K562 (cell line): ENCODE data around the gene SRBD1.

ENCODE experiments used
- CHD2 ChIP-seq: IDR thresholded peaks from 2 replicates; pipeline ENCODE4 v1.6.1; 2011; ENCODE audit warnings: low read depth, low read length
- CTCF ChIP-seq, 3 experiments: IDR thresholded peaks in 2 of 3; conservative IDR thresholded peaks in 1 of 3; 2 replicates each; pipeline ENCODE4 v1.5.1; 2011 to 2012; ENCODE audit warnings: low read length in 3 of 3, mild to moderate bottlenecking in 3 of 3, control low read depth in 2 of 3, improper control_type of control experiment in 1 of 3, inconsistent platforms in 1 of 3, low read depth in 1 of 3, mixed read lengths in 1 of 3, moderate library complexity in 1 of 3; ENCODE audit not compliant: insufficient read depth in 2 of 3
- EZH2 ChIP-seq: IDR thresholded peaks from 2 replicates; pipeline ENCODE4 v1.6.1; 2012; ENCODE audit warnings: low read depth, mild to moderate bottlenecking, inconsistent platforms, low read length, borderline replicate concordance
- KDM1A ChIP-seq, 2 experiments: fragments of 450-650 bp; IDR thresholded peaks; 2 replicates each; pipeline ENCODE4 v1.6.1; 2016; ENCODE audit warnings: mild to moderate bottlenecking in 2 of 2
- NR3C1 ChIP-seq: sonication (generic); formaldehyde crosslinking; IDR thresholded peaks from 2 replicates; pipeline ENCODE4 v1.8.1; 2022; ENCODE audit warnings: missing genetic modification reagents
- SMARCC2 ChIP-seq: fragments of 450-650 bp; IDR thresholded peaks from 2 replicates; pipeline ENCODE4 v1.6.1; 2017; ENCODE audit warnings: antibody characterized with exemption, moderate library complexity, mild to moderate bottlenecking, low read depth
- SRSF9 ChIP-seq: fragments of 200-400 bp; formaldehyde crosslinking; IDR thresholded peaks from 2 replicates; pipeline ENCODE4 v1.6.1; 2017; ENCODE audit warnings: low read depth, low read length, borderline replicate concordance
- TAF1 ChIP-seq: IDR thresholded peaks from 2 replicates; pipeline ENCODE4 v1.6.1; 2011; ENCODE audit warnings: mild to moderate bottlenecking, low read length, moderate library complexity; ENCODE audit not compliant: insufficient read depth, control insufficient read depth, severe bottlenecking; ENCODE audit errors: extremely low read depth
- ZBTB40 ChIP-seq, 2 experiments: fragments of 450-650 bp in 1 of 2; sonication (generic) in 1 of 2; formaldehyde crosslinking in 1 of 2; IDR thresholded peaks; 2 replicates each; pipeline versions ENCODE4 v1.7.1 to v1.9.0; 2016 to 2022; ENCODE audit warnings: inconsistent platforms in 1 of 2, mild to moderate bottlenecking in 1 of 2, missing genetic modification reagents in 1 of 2
- ZNF311 ChIP-seq: fragments of 250-450 bp; sonication (Bioruptor Pico); IDR thresholded peaks from 2 replicates; pipeline ENCODE4 v1.4.0; 2020; ENCODE audit warnings: mild to moderate bottlenecking, moderate library complexity
- TF ChIP-seq, protein P1 (sequence below): sonication (generic); formaldehyde crosslinking; IDR thresholded peaks from 2 replicates; pipeline ENCODE4 v1.9.0; 2022; ENCODE audit warnings: mild to moderate bottlenecking, missing genetic modification reagents

GRCh38 chr2:45540942-45541341 lies 70.1 kb downstream of the SRBD1 start:
- no peak for TF ChIP-seq TAF1
- no peak for TF ChIP-seq EZH2
- TF ChIP-seq, protein P1, sequence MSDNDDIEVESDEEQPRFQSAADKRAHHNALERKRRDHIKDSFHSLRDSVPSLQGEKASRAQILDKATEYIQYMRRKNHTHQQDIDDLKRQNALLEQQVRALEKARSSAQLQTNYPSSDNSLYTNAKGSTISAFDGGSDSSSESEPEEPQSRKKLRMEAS (CRISPR knock-in tag): no peak
- no peak for TF ChIP-seq CTCF (IDR thresholded peaks at IDR 0.05 in 2 of 3, conservative IDR thresholded peaks at IDR 0.05 in 1 of 3; ENCODE audit: insufficient read depth in 2 of 3, low read depth in 1 of 3, low read length in 3 of 3)
- TF ChIP-seq SMARCC2: no peak
- no peak for TF ChIP-seq NR3C1
- no peak for TF ChIP-seq SRSF9
- TF ChIP-seq ZNF311: no peak
- TF ChIP-seq KDM1A (IDR thresholded peaks at IDR 0.05): no peak
- no peak for TF ChIP-seq CHD2
- no peak for TF ChIP-seq ZBTB40 (IDR thresholded peaks at IDR 0.05)
- no peak for TF ChIP-seq ZBTB40 (CRISPR knock-in tag; IDR thresholded peaks at IDR 0.05)
